OCI-LY3 (cell line): ENCODE measurements around the gene RAB43.
A peak's percentile ranks its signal among the peaks of the same experiment; 100 is the strongest.

Source experiments
- H2AFZ ChIP-seq: fragments of 200-600, 300-600 bp; shearing (Covaris generic); 2 replicates; pipeline ENCODE4 v1.6.0; 2014; ENCODE audit warnings: antibody characterized with exemption, low read depth, low read length
- H3K27ac ChIP-seq: fragments of 200-600, 300-600 bp; sonication (generic); 2 replicates; pipeline ENCODE4 v1.5.1; 2014; ENCODE audit warnings: mild to moderate bottlenecking, low read length, moderate library complexity, mixed read lengths
- H3K27me3 ChIP-seq: fragments of 200-600, 300-600 bp; sonication (generic); 2 replicates; pipeline ENCODE4 v1.6.1; 2014; ENCODE audit warnings: low read depth, low read length, mixed read lengths
- H3K36me3 ChIP-seq: fragments of 200-600, 300-600 bp; sonication (generic); replicated peaks from 2 replicates; pipeline ENCODE3; 2014; ENCODE audit warnings: low read depth, low read length, mixed read lengths
- H3K4me1 ChIP-seq: fragments of 300-600, 200-600 bp; sonication (generic); 2 replicates; pipeline ENCODE4 v1.6.1; 2014; ENCODE audit warnings: low read length, mixed read lengths
- H3K4me2 ChIP-seq: fragments of 200-600, 300-600 bp; sonication (generic); 2 replicates; pipeline ENCODE4 v1.6.1; 2014; ENCODE audit warnings: low read length, mixed read lengths
- H3K4me3 ChIP-seq: fragments of 300-600, 200-600 bp; sonication (generic); 2 replicates; pipeline ENCODE4 v1.5.1; 2014; ENCODE audit warnings: antibody characterized with exemption, mild to moderate bottlenecking, low read length, moderate library complexity
- H3K79me2 ChIP-seq: fragments of 300-600, 200-600 bp; shearing (Covaris generic); 2 replicates; pipeline ENCODE4 v1.6.1; 2014; ENCODE audit warnings: mild to moderate bottlenecking, low read length, mixed read lengths
- H3K9ac ChIP-seq: fragments of 300-600, 200-600 bp; shearing (Covaris generic); 2 replicates; pipeline ENCODE4 v1.6.0; 2014; ENCODE audit warnings: mild to moderate bottlenecking, low read length, moderate library complexity
- H3K9me3 ChIP-seq: fragments of 200-600, 300-600 bp; shearing (Covaris generic); 2 replicates; pipeline ENCODE4 v1.6.1; 2014; ENCODE audit warnings: low read length, mixed read lengths; ENCODE audit not compliant: insufficient read depth
- H4K20me1 ChIP-seq: fragments of 200-600, 300-600 bp; sonication (generic); 2 replicates; pipeline ENCODE4 v1.6.1; 2016; ENCODE audit warnings: low read length, mixed read lengths; ENCODE audit not compliant: insufficient read depth
- EZH2phosphoT487 ChIP-seq: fragments of 200-600 bp; shearing (Covaris generic); IDR thresholded peaks from 2 replicates; pipeline ENCODE4 v1.6.1; 2018; ENCODE audit warnings: antibody characterized with exemption, mixed run types, low read depth
- TF ChIP-seq, protein P1 (sequence below): fragments of 200-600, 300-600 bp; sonication (generic); IDR thresholded peaks from 2 replicates; pipeline ENCODE4 v1.5.1; 2014; ENCODE audit warnings: antibody characterized with exemption, low read length, low read depth

Gene RAB43

GRCh38 chr3:129121016-129121791 is 400 bp downstream of the RAB43 start:
- TF ChIP-seq EZH2phosphoT487: no peak
- TF ChIP-seq, protein P1, sequence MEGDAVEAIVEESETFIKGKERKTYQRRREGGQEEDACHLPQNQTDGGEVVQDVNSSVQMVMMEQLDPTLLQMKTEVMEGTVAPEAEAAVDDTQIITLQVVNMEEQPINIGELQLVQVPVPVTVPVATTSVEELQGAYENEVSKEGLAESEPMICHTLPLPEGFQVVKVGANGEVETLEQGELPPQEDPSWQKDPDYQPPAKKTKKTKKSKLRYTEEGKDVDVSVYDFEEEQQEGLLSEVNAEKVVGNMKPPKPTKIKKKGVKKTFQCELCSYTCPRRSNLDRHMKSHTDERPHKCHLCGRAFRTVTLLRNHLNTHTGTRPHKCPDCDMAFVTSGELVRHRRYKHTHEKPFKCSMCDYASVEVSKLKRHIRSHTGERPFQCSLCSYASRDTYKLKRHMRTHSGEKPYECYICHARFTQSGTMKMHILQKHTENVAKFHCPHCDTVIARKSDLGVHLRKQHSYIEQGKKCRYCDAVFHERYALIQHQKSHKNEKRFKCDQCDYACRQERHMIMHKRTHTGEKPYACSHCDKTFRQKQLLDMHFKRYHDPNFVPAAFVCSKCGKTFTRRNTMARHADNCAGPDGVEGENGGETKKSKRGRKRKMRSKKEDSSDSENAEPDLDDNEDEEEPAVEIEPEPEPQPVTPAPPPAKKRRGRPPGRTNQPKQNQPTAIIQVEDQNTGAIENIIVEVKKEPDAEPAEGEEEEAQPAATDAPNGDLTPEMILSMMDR: no peak
- Histone ChIP-seq H2AFZ (no peak overlapping the region), H3K9ac (peak overlapping the region; percentile 95), H3K36me3 (peaks cover 20% of the 10 kb centered on the region), H3K4me2 (peak overlapping the region; percentile 99), H3K4me1 (peaks cover 37% of the 10 kb centered on the region), H3K27ac (peak overlapping the region; percentile 82), H3K4me3 (peak overlapping the region; percentile 93), H3K9me3 (no peaks in the 10 kb centered on the region), H4K20me1 (peaks cover 12% of the 10 kb centered on the region), H3K79me2 (peaks cover 33% of the 10 kb centered on the region), H3K27me3 (no peaks in the 10 kb centered on the region)

DNA sequence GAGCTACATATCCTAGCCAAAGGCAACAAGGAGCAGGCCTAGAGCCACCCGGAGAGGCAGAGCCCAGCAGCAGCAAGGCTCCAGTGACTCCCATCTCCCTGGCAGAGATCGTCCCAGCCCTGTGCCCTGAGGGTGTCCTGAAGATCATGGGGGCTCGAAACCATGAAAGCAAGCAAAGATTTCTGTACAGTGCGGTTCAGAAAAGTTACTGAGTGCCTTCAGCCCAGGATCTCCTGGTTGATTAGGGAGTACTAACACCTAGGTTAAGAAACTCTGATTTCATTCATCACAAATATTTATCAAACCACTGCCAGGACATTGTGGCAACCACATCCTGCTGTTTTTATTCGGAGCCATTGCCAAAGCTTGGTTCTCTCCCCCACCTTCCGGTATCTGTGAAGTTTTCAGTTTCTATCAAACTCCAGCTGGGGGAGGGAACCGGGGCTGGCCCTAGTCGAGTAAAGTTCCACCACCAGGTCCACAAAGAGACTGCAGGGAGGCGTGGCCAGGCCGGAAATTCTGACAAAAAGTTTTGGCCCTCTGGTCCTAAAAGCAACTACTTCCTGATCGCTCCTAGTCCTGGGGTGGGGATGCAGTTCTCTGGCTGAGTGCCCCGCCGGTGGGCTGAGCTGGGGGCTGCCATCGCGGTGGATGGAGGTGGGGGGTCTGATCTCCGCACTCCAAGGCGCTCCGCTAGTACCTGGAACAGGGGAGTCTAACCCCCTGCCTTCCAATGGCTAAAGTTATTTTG is 1.2 kb downstream of the RAB43 start:
- Histone ChIP-seq H4K20me1 (peaks cover 14% of the 10 kb centered on the region), H3K9me3 (no peaks in the 10 kb centered on the region), H3K27me3 (no peaks in the 10 kb centered on the region), H2AFZ (no peak overlapping the region; the same call in 1 of the 2 replicates), H3K36me3 (peaks cover 26% of the 10 kb centered on the region), H3K4me3 (peak overlapping the region; percentile 93), H3K9ac (peak overlapping the region; percentile 95), H3K79me2 (peaks cover 33% of the 10 kb centered on the region), H3K4me2 (peak overlapping the region; percentile 99), H3K4me1 (peaks cover 38% of the 10 kb centered on the region), H3K27ac (peak overlapping the region; percentile 82)
- TF ChIP-seq EZH2phosphoT487: no peak
- TF ChIP-seq, protein P1: no peak

GRCh38 chr3:129119365-129120100 is 2.1 kb downstream of the RAB43 start:
- no peak overlapping the region for H2AFZ ChIP-seq
- H3K4me1 ChIP-seq: peaks cover 38% of the 10 kb centered on the region
- H3K4me3 ChIP-seq: peak overlapping the region; percentile 93

More at GRCh38 chr3:129119365-129120100, 2.1 kb downstream of the RAB43 start:
- no peaks in the 10 kb centered on the region for H3K9me3 ChIP-seq
- H3K4me2 ChIP-seq: peak overlapping the region; percentile 99
- peaks cover 14% of the 10 kb centered on the region for H4K20me1 ChIP-seq
- TF ChIP-seq, protein P1: no peak
- no peak for TF ChIP-seq EZH2phosphoT487
- peak overlapping the region; percentile 95 for H3K9ac ChIP-seq
- H3K27ac ChIP-seq: peak overlapping the region; percentile 82
- peaks cover 33% of the 10 kb centered on the region for H3K79me2 ChIP-seq
- H3K27me3 ChIP-seq: no peaks in the 10 kb centered on the region
- peaks cover 26% of the 10 kb centered on the region for H3K36me3 ChIP-seq
